Measurements from ENCODE around the gene MAIP1.

The MAIP1 gene

DNA sequence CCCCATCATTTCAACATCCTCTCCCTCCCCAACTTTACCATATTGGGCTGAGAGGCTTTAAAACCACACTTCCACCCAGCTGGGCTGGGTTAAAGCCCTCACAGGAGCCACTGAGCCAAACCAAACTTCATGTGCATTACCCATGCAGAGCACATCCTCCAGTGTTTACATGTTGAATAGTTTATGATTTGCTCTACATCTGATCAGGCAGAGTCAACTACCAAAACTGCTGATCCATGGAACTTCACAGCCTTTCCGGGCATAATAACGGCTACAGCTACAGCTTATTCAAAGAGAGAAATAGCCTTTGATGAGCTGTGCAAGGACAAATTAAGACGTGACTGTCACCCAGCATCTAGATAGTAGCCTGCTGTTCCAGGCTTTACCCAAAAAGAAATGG is 39.0 kb downstream of the MAIP1 start:
- no peak for DNase-seq

DNA sequence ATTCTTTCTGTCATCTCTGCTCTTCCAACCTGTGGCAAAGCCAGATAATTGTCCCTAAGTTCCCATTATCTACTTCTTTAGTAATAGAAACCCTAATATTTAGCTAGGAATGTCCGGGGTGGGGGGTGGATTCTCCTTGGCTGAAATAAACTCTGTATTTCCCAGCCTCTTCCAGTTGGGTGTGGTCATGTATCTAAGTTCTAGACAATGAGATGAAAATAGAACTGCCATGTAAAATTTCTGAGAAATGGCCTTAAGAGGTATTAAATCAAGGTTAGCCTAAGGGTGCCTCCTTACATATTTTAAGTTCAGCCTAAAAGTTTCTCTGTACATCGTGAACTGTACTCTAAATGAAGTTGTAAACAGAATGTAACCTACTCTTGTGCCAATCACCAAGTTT is 39.5 kb downstream of the MAIP1 start:
- DNase-seq: no peak

DNA sequence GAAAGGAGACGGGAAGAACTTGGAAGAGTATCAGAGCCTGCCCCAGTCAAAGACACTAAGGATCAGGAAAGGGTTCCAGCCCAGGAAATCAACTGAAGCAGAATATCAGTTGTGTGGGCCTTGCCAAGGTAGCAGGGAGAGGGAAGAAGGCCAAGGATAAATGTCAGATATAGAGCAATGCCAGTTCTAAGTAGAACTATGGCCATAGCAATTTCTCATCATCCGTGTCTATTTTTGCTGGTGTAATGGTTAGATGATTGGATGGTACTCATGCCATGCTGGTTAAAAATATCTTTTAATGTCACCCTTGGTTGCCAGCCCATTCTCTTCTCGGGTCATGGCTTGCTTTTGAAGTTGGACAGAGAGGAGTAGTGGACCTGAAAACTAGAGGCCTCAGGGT is 41.9 kb downstream of the MAIP1 start:
- no peak for DNase-seq

DNA sequence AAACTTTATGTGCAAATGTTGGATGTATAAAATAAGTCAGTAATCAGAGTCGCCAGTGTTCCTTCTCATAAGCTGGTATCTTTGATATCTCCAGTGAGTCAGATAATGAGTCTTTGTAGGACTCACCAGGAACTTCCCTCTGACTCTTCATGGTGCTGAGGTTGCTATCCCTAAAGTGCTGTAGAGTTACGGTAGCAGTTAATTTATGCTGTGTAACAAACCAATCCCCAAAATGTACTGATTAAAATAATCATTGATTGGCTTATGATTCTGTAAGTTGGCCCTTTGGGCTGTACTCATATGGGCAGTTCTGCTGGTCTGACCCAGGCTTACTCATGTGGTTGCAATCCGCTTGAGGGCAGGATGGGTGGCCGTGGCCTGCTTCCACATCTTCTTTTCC is 43.8 kb downstream of the MAIP1 start:
- DNase-seq: no peak

DNA sequence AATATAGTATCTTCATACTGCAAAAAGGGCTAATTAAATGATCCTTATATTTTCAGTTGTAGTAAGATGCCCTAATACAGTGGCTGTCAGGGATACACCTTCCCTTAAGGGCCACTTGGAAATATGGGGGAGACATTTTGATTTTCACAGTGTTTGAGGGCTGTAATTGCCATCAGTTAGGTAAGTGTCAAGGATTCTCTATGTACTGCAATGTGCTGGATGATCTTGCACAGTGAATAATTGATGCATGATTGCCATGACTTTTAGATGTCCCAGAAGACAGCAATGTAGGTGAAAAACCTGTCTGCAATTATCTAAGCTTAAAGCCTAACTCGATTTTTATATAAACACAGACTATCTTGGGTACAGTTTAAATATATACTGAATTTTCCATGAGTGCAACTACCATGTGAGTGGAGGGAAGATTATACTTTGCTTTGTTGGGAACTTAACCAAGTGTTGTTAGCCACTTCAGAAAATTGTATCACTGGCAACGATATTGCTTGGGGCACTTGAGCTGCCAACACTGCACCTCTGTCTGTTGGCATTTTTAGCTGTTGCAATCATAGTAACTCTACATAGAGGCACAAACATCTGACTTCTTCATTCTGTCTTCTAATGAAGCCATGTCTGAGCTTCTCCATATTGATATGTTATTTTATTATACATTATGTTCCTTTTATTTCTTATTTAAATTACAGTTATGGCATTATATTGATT is 45.2 kb downstream of the MAIP1 start:
- DNase-seq: no peak

DNA sequence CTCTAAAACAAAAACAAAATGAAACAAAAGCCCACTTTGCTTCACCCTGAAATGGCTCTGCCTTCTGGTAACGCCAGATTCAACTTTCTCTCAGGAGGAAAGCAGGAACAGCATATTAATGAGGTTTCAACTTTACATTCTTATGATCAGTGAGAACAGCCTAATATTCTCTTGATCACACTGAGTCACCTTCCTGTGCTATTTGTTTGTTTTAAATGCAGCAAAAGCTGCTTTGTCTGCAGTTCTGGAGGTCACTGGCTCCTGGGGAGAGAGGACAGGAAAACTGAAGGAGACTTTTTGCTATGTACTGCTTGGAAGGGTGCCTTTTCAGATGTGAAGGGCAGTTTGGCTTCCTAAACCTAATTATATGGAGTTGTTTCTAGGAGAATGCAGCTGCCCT is 48.1 kb downstream of the MAIP1 start:
- no peak for DNase-seq

DNA sequence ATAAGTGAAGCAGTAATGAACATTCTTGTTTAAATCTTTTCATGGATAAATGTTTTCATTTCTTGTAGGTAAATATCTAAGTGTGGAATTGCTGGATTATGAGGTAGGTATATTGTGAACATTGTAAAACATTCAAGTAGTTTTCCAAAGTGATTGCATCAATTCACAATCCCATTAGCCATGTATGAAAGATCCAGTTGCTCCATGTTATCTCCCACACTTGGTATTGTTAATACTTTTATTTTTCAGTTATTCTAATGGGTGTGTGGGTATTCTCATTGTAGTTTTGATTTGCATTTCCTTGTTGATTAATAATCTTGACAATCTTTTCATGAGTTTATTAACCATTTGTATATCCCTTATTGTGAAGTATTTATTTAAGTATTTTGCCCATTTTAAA is 50.3 kb downstream of the MAIP1 start:
- no peak for DNase-seq

DNA sequence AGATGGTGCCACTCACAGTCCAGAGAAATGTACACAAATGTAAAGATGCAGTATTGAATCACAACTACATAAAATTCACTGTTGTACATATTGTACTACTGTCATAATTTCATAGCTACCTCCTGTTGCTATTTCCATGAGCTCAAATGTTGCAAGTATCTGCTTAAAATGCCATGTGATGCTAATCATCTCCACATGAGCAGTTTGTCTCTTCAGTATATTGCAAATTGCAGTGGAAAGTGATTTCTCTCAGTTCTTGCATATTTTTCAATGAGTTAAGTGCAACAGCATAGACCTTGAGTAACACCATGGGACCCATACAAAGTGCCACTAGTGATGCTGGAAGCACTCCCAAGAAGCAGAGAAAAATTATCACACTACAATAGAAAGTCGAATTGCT is 51.9 kb downstream of the MAIP1 start:
- DNase-seq: no peak

DNA sequence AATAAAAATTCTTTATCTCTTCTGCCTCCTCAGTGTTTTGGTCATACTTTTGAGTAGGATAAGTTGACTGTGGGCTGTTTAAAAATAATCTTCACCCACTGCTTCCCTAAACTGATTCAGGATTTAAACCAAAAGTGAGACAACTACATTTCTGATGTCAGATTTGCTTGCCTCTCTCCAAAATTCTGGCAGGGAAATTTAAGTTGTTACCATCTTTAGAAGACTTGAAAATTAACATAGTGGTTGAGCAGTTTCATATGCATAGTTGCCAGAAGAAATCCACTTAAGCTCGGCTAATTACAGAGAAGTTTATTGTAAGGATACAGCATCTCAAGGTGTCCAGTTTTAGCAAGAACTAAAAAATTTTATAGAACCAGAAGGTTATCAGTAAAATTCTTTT is 57.0 kb downstream of the MAIP1 start:
- DNase-seq: no peak

Measured in NCI-H2171 treated with DMSO at 0.1 percent for 48 hours (cell line).